AG10803 (cell line): ENCODE measurements around the gene EOMES.

Experiments used
- DNase-seq: peaks from one replicate; pipeline ENCODE4 v3.0.0; 2010; ENCODE audit warnings: low read depth
- H3K4me3 ChIP-seq: 2 replicates; pipeline ENCODE4 v1.5.1; 2011; ENCODE audit warnings: mild to moderate bottlenecking, low read length, control low read depth
- TF ChIP-seq, protein P1 (sequence below): conservative IDR thresholded peaks from 2 replicates; pipeline ENCODE4 v1.5.1; 2011; ENCODE audit warnings: mild to moderate bottlenecking, low read length, control low read depth, inconsistent platforms

The EOMES gene

DNA sequence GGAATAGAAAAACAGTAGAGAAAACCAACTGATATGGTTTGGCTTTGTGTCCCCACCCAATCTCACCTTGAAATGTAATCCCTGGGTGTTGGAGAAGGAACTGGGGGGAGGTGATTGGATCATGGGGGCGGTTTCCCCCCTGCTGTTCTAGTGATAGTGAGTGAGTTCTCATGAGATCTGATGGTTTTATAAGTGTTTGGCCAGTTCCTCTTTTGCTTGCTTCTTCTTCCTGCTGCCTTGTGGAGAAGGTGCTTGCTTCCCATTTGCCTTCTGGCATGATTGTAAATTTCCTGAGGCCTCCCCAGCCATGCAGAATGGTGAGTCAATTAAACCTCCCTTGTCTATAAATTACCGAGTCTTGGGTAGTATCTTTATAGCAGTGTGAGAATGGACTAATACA lies 48.4 kb downstream of the EOMES start:
- no peak for DNase-seq
- no peak overlapping the region for H3K4me3 ChIP-seq
- TF ChIP-seq, protein P1, sequence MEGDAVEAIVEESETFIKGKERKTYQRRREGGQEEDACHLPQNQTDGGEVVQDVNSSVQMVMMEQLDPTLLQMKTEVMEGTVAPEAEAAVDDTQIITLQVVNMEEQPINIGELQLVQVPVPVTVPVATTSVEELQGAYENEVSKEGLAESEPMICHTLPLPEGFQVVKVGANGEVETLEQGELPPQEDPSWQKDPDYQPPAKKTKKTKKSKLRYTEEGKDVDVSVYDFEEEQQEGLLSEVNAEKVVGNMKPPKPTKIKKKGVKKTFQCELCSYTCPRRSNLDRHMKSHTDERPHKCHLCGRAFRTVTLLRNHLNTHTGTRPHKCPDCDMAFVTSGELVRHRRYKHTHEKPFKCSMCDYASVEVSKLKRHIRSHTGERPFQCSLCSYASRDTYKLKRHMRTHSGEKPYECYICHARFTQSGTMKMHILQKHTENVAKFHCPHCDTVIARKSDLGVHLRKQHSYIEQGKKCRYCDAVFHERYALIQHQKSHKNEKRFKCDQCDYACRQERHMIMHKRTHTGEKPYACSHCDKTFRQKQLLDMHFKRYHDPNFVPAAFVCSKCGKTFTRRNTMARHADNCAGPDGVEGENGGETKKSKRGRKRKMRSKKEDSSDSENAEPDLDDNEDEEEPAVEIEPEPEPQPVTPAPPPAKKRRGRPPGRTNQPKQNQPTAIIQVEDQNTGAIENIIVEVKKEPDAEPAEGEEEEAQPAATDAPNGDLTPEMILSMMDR = no peak

DNA sequence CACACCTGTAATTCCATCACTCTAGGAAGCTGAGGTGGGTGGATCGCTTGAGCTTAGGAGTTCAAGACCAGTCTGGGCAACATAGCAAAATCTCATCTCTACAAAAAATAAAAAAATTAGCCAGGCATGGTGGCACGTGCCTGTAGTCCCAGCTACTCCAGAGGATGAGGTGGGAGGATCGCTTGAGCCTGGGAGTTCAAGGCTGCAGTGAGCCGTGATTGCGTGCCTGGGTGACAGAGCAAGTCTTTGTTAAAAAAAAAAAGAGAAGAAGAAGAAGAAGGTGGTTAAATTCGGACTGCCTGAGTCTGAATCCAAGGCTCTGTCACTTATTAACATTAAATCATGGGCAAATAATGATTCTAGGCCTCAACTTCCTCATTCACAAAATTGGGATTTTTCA lies 51.0 kb downstream of the EOMES start:
- no peak for DNase-seq
- no peak overlapping the region for H3K4me3 ChIP-seq
- TF ChIP-seq, protein P1 = no peak

DNA sequence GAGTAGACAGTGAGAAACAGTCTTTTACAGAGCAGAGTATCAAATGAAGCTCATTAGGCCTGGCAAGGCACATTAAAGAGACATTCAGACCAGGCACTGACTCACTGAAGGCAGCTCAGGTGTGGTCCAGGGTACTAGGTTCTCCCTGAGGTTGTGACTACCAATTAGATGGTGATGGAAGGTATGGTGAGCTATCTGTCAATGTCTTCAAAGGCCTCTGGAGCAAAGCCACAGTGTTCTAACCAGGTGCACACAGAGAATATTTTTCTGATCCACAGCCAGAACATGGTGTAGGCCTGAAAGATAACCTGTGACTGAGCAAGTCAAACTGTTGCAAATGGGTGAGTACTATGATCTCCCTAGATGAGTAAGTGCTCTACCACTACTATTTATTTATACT lies 51.5 kb downstream of the EOMES start:
- TF ChIP-seq, protein P1 = no peak
- H3K4me3 ChIP-seq = no peak overlapping the region
- no peak for DNase-seq

DNA sequence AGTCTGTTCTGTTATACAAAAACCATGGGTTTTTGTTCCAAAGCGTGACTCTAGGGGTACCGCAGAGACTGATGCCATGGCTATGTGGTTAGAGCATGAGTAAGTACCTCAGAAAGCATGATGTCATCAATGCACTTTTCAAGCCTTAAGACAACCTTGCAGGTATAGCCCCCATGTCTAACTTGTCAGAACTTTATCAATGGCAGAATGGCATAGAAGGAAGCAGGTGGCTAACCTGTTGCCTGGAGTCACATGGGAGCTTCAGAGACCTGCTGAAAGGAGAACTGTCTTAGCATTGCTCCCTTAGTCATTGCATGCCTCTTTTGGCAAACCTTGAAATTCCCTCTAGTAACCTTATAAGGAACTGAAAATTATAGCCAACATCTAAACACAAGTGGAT lies 52.5 kb downstream of the EOMES start:
- TF ChIP-seq, protein P1 = no peak
- no peak for DNase-seq
- no peak overlapping the region for H3K4me3 ChIP-seq

DNA sequence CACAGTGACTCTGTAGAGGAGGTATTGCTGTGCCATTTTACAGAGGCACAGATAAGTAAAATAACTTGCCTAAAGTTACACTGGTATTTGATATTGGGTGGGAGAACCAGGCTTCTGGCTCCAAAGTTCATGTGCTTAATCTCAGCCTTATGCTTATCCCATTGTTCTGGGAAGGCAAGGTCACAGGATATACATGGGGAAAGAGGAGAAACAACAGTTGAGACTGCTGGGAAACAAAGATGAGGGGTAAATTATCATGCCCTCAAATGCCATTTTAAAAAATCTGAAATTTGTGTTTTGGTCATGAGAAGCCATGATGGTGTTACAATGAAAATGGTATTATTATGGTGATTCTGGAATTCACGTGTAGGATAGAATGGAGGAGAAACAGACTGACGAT lies 54.4 kb downstream of the EOMES start:
- TF ChIP-seq, protein P1 = no peak
- H3K4me3 ChIP-seq = no peak overlapping the region
- no peak for DNase-seq

DNA sequence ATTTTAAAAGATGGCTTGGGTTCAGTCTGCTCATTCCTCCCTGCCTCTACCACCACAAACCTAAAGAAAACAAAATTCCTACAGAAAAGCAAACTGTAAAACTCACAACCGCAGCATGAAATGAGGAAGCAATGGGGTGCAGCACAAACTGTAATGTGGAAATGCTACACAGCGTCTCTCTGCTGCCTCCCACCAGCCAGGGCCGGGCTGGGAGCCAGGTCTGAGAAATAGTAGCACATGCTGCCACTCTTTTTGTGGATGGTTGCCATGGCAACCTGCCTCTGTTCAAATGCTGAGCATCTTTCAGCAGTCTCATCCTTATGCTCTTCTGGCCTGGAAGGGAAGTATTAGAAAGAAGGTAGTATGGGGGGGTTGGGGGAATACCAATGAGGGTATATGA lies 55.4 kb downstream of the EOMES start:
- H3K4me3 ChIP-seq = no peak overlapping the region
- peak; percentile 92 for DNase-seq
- TF ChIP-seq, protein P1 = 0 out of 2 replicates have a peak, but pooled peaks have one; percentile 6

DNA sequence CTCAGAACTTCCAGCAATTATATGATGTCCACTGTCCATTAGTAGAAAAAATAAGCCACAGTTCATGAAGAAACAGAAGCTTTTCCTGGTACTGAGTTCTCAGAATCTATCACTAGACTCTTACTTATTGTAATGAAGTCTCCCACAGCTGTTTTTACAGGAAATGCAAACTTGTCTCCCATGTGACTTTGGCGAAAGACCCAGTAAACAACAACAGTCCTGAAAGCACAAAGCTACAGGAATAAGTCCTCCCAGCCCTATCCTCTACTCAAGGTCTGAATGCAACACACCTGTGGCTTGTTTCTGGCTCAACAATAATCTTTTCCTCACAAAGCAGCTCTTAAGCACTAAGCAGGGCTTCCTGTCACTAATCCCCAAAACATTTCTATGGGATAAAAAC lies 55.9 kb downstream of the EOMES start:
- TF ChIP-seq, protein P1 = no peak
- no peak overlapping the region for H3K4me3 ChIP-seq
- DNase-seq = peak; percentile 27
